H1 (cell line): Measurements from ENCODE around the gene RNF212B. TPM values are rescaled to one million over a fixed set of nuclear protein-coding genes. Genes with fewer than 3 reads are reported as not detected.

Source experiments
- CBX8 ChIP-seq: fragments of 300-800, 300-1000 bp; sonication (generic); IDR thresholded peaks from 2 replicates; pipeline ENCODE4 v1.7.1; 2016; ENCODE audit warnings: low read depth, low read length, borderline replicate concordance
- CHD7 ChIP-seq: fragments of 300-600 bp; sonication (generic); IDR thresholded peaks from 2 replicates; pipeline ENCODE4 v1.7.1; 2012; ENCODE audit warnings: low read length, moderate library complexity, mild to moderate bottlenecking, inconsistent platforms; ENCODE audit not compliant: insufficient replicate concordance
- TBP ChIP-seq: IDR thresholded peaks from 2 replicates; pipeline ENCODE4 v1.6.1; 2011; ENCODE audit warnings: low read depth, low read length, improper control_type of control experiment
- TEAD4 ChIP-seq: IDR thresholded peaks from 2 replicates; pipeline ENCODE4 v1.6.1; 2012; ENCODE audit warnings: low read depth, low read length, inconsistent platforms, mixed read lengths
- polyA plus RNA-seq, 7 experiments: library from polyadenylated mRNA; depleted of rRNA in 3 of 7; stranded (reverse) in 5 of 7; unstranded in 2 of 7; fragments of >200 nt in 5 of 7; fragments of 200-250 nt in 2 of 7; gene quantifications; 1 replicate in 5 of 7; 2 replicates in 1 of 7; 4 replicates in 1 of 7; pipeline versions ENCODE4 v1.2.1 to v1.2.3, GENCODE V29; 2011 to 2013; ENCODE audit warnings: missing spikeins in 2 of 7, mixed read lengths in 2 of 7
- total RNA-seq: library from RNA; stranded (reverse); fragmentation: NEBNext Ultra II Directional; extraction: Animal tissue kit (Norgen Biotek cat#: 25700); gene quantifications from 2 replicates; pipeline ENCODE4 v1.2.1, GENCODE V29; 2021

RNF212B gene
- total and polyA plus RNA-seq, 2 of the 8 experiments (the other 6 are each of a cell fraction or from before 2014, with no cell fraction given) = 0.95 to 1.2 TPM

DNA sequence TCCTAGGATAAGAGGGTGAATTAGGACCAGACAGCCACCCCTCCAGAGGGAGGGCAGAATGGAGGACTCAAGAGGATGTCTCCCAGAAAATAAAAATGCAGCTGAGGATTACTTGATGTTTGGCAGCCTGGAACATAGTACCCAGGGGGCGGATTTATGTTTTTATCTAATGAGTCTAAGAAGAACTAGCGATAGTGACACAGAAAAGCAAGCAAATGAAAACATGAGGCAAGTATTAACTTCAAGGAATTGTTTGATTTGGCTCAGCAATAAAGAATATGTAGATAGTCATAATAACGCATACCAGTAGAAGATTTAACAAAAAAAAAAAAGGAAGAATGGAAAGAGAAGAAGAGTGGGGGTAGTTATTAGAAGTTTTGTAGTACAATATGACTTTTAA, 44.3 kb upstream of the RNF212B start (continued):
- TF ChIP-seq CHD7 (no peak), CBX8 (no peak), TEAD4 (no peak), TBP (no peak)
